Psoas muscle (tissue), 8 donors: ENCODE measurements around the gene ARHGEF10L. TPM values are rescaled to one million over a fixed set of nuclear protein-coding genes. Genes with fewer than 3 reads are reported as not detected.

Experiments used
- ATAC-seq, 4 donors: fragments of 200-7000 bp; cut with Tn5 transposase; one replicate each; pipeline ENCODE4 v1.9.1; 2020; ENCODE audit warnings: moderate library complexity in 3 of 4, mild to moderate bottlenecking in 2 of 4
- DNase-seq, 2 donors: peaks; one replicate each; pipeline ENCODE4 v3.0.0-alpha.2; 2020
- H3K27ac ChIP-seq: fragments of 200-600 bp; one replicate; pipeline ENCODE4 v1.8.0; 2022
- H3K27me3 ChIP-seq, 3 donors: fragments of 200-600 bp in 1 of 3; one replicate each; pipeline versions ENCODE4 v1.6.1 to v1.8.0; 2013 to 2022; ENCODE audit warnings: low read length in 2 of 3, mild to moderate bottlenecking in 2 of 3, moderate library complexity in 1 of 3; ENCODE audit not compliant: insufficient read depth in 3 of 3
- H3K36me3 ChIP-seq, 2 donors: fragments of 200-600 bp in 1 of 2; one replicate each; pipeline versions ENCODE4 v1.6.1 to v1.8.0; 2013 to 2022; ENCODE audit warnings: low read depth in 1 of 2, mild to moderate bottlenecking in 1 of 2, moderate library complexity in 1 of 2; ENCODE audit not compliant: insufficient read depth in 1 of 2
- H3K4me1 ChIP-seq: fragments of 200-600 bp; one replicate; pipeline ENCODE4 v1.8.0; 2022
- H3K4me3 ChIP-seq: fragments of 200-600 bp; one replicate; pipeline ENCODE4 v1.8.0; 2022; ENCODE audit warnings: mild to moderate bottlenecking
- H3K9me3 ChIP-seq: fragments of 200-600 bp; one replicate; pipeline ENCODE4 v1.8.0; 2022
- CTCF ChIP-seq: fragments of 200-600 bp; IDR thresholded peaks from one replicate; pipeline ENCODE4 v1.8.0; 2022; ENCODE audit warnings: antibody characterized with exemption
- whole genome bisulfite sequencing, 3 donors: extraction: QIAGEN DNeasy Blood & Tissue Kit; methylation state at CpG; one replicate each; pipeline versions ENCODE4 v1.1.6 to v1.1.7; 2013; 5-methylcytosine and 5-hydroxymethylcytosine counted together
- intact Hi-C, 2 donors: fragments of 100-400 bp; cut with DNase I; formaldehyde crosslinking; loops; one replicate each; pipeline versions ENCODE4 v1.11.0 to v1.14.2; 2022
- polyA plus RNA-seq, 3 donors: library from polyadenylated mRNA; stranded (reverse); fragments of 200-250 nt; gene quantifications; one replicate each; pipeline ENCODE4 v1.2.3, GENCODE V29; 2013
- total RNA-seq, 4 donors: library from RNA; stranded (reverse); fragmentation: NEBNext Ultra II Directional in 2 of 4; extraction: Animal tissue kit (Norgen Biotek cat#: 25700) in 2 of 4; gene quantifications; one replicate each; pipeline versions ENCODE4 v1.2.1 to v1.2.4, GENCODE V29; 2021 to 2023
- donor health status: healthy with polysubstance abuse.
- donor health status: DM: no; HTN: no; CAD: no; lungs with moderate emphysema.
- donor health status: Bipolar disorder and iron deficiency.
- donor health status: healthy.
- donor health status: DM: yes; HTN: yes; CAD: no.
- donor health status: DM: no; HTN: no; CAD: no.
- donor health status: DM: no; HTN: no; CAD: no.
- donor health status: DM: yes; HTN: yes; CAD: no.

Gene ARHGEF10L
- total and polyA plus RNA-seq, 7 donors = 18.8 to 108 (median 37.1) TPM

GRCh38 chr1:17533201-17533600 lies 6.3 kb upstream of the ARHGEF10L start:
- Histone ChIP-seq H3K27ac (peak overlapping the region; percentile 21), H3K9me3 (no peaks in the 10 kb centered on the region), H3K27me3 (no peaks in the 10 kb centered on the region), H3K36me3 (no peaks in the 10 kb centered on the region), H3K4me3 (no peak overlapping the region), H3K4me1 (peaks cover 11% of the 10 kb centered on the region)
- DNase-seq (no peak), ATAC-seq (no peak)
- intact Hi-C loops = no loop called here
- WGBS, 3 donors = 92 to 95% (median 95%) methylated on average over 4 of the region's 4 CpGs
- no peak for TF ChIP-seq CTCF

- H3K4me1 ChIP-seq = peaks cover 14% of the 10 kb centered on the region
- no peak overlapping the region for H3K4me3 ChIP-seq
- ATAC-seq = no peak
- no peak for DNase-seq
- WGBS, 3 donors = 88 to 93% (median 89%) methylated on average over 8 of the region's 8 CpGs
- no peak for TF ChIP-seq CTCF
- no peak overlapping the region for H3K27ac ChIP-seq
- H3K36me3 ChIP-seq = no peaks in the 10 kb centered on the region
- H3K9me3 ChIP-seq = no peaks in the 10 kb centered on the region
- H3K27me3 ChIP-seq = no peaks in the 10 kb centered on the region
- intact Hi-C loops = no loop called here
These were observed 4.1 kb upstream of the ARHGEF10L start for GRCh38 chr1:17535300-17535936.

GRCh38 chr1:17538010-17538409 lies 1.5 kb upstream of the ARHGEF10L start:
- no peaks in the 10 kb centered on the region for H3K36me3 ChIP-seq
- H3K27ac ChIP-seq = peak overlapping the region; percentile 80
- no peak overlapping the region for H3K4me3 ChIP-seq
- peaks cover 18% of the 10 kb centered on the region for H3K4me1 ChIP-seq
- 60 to 73% (median 62%) methylated on average over 7 of the region's 7 CpGs for WGBS, 3 donors
- H3K9me3 ChIP-seq = no peaks in the 10 kb centered on the region
- DNase-seq (no peak), ATAC-seq (no peak)
- no peaks in the 10 kb centered on the region for H3K27me3 ChIP-seq
- intact Hi-C loops = no loop called here
- TF ChIP-seq CTCF = no peak

GRCh38 chr1:17538428-17539117 lies 925 bp upstream of the ARHGEF10L start:
- no peak for ATAC-seq
- no peak overlapping the region for H3K4me3 ChIP-seq
- H3K36me3 ChIP-seq = no peaks in the 10 kb centered on the region
- H3K27ac ChIP-seq = peak overlapping the region; percentile 80
- 44 to 53% (median 50%) methylated on average over 13 of the region's 13 CpGs for WGBS, 3 donors
- no peak for DNase-seq
- intact Hi-C loops = no loop called here
- peaks cover 16% of the 10 kb centered on the region for H3K4me1 ChIP-seq
- TF ChIP-seq CTCF = no peak
- H3K9me3 ChIP-seq = no peaks in the 10 kb centered on the region
- no peaks in the 10 kb centered on the region for H3K27me3 ChIP-seq
